Measurements from ENCODE around the gene EPHA6.

The EPHA6 gene

GRCh38 chr3:97235179-97235578, 420.8 kb downstream of the EPHA6 start:
- no peak overlapping the region for H3K27ac ChIP-seq (ENCODE audit: low read depth, low read length)
- H3K4me3 ChIP-seq (ENCODE audit: low read depth, low read length) = no peak overlapping the region
- H3K27me3 ChIP-seq (ENCODE audit: control insufficient read depth, insufficient read depth, low read length) = no peaks in the 10 kb centered on the region
- H3K9me3 ChIP-seq (ENCODE audit: control insufficient read depth, insufficient read depth, low read length) = no peaks in the 10 kb centered on the region
- H3K36me3 ChIP-seq (ENCODE audit: control insufficient read depth, insufficient read depth, low read length) = no peaks in the 10 kb centered on the region
- H3K9ac ChIP-seq (ENCODE audit: low read depth, low read length) = no peak overlapping the region
- peaks cover 2% of the 10 kb centered on the region; the same call in 1 of the 2 replicates for H3K4me1 ChIP-seq (ENCODE audit: control insufficient read depth, insufficient read depth, low read length)

GRCh38 chr3:97235611-97236315, 421.4 kb downstream of the EPHA6 start:
- Histone ChIP-seq H3K9me3 (ENCODE audit: control insufficient read depth, insufficient read depth, low read length) (no peaks in the 10 kb centered on the region), H3K4me1 (ENCODE audit: control insufficient read depth, insufficient read depth, low read length) (peaks cover 2% of the 10 kb centered on the region; the same call in 1 of the 2 replicates), H3K9ac (ENCODE audit: low read depth, low read length) (no peak overlapping the region), H3K27ac (ENCODE audit: low read depth, low read length) (no peak overlapping the region), H3K27me3 (ENCODE audit: control insufficient read depth, insufficient read depth, low read length) (no peaks in the 10 kb centered on the region), H3K4me3 (ENCODE audit: low read depth, low read length) (no peak overlapping the region), H3K36me3 (ENCODE audit: control insufficient read depth, insufficient read depth, low read length) (no peaks in the 10 kb centered on the region)

- no peak overlapping the region for H3K4me3 ChIP-seq (ENCODE audit: low read depth, low read length)
- H3K9ac ChIP-seq (ENCODE audit: low read depth, low read length) = no peak overlapping the region
- no peaks in the 10 kb centered on the region for H3K27me3 ChIP-seq (ENCODE audit: control insufficient read depth, insufficient read depth, low read length)
- H3K27ac ChIP-seq (ENCODE audit: low read depth, low read length) = no peak overlapping the region
- H3K9me3 ChIP-seq (ENCODE audit: control insufficient read depth, insufficient read depth, low read length) = no peaks in the 10 kb centered on the region
- H3K36me3 ChIP-seq (ENCODE audit: control insufficient read depth, insufficient read depth, low read length) = no peaks in the 10 kb centered on the region
- H3K4me1 ChIP-seq (ENCODE audit: control insufficient read depth, insufficient read depth, low read length) = peaks cover 2% of the 10 kb centered on the region; the same call in 1 of the 2 replicates
These were observed 427.0 kb downstream of the EPHA6 start for GRCh38 chr3:97241417-97241816.

DNA sequence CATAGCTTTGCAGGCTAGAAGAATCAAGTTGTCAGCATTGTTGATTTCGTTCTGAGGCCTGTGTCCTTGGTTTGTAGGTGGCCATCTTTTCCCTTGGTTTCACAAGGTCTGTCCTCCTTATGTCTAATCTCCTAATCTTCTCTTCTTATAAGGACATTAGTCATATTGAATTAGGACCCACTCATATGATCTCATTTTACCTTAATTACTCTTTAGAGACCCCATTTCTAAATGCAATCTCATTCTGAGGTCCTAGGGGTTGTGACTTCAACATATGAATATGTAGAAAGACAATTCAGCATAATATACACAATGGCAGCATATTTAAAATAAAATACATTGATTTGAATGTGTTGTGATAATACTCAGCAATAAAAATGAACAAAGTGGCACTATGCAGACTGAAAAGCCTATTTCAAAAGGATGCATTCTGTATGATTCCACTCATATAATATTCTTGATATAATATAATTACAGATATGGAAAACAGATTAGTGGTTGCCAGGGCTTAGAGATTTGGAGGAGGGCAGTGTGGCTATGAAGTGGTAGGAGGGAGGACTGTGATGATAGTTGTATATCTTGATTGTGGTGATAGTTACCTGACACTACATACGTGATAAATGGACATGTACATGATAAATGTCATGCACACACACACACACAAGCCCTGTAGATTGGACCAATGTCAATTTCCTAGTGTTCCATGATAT, 431.0 kb downstream of the EPHA6 start:
- no peaks in the 10 kb centered on the region for H3K9me3 ChIP-seq (ENCODE audit: control insufficient read depth, insufficient read depth, low read length)
- no peak overlapping the region for H3K4me3 ChIP-seq (ENCODE audit: low read depth, low read length)
- H3K27ac ChIP-seq (ENCODE audit: low read depth, low read length) = no peak overlapping the region
- H3K9ac ChIP-seq (ENCODE audit: low read depth, low read length) = no peak overlapping the region
- no peaks in the 10 kb centered on the region for H3K4me1 ChIP-seq (ENCODE audit: control insufficient read depth, insufficient read depth, low read length)
- no peaks in the 10 kb centered on the region for H3K36me3 ChIP-seq (ENCODE audit: control insufficient read depth, insufficient read depth, low read length)
- no peaks in the 10 kb centered on the region for H3K27me3 ChIP-seq (ENCODE audit: control insufficient read depth, insufficient read depth, low read length)

GRCh38 chr3:97256060-97256459, 441.7 kb downstream of the EPHA6 start:
- no peaks in the 10 kb centered on the region for H3K9me3 ChIP-seq (ENCODE audit: control insufficient read depth, insufficient read depth, low read length)
- no peak overlapping the region for H3K4me3 ChIP-seq (ENCODE audit: low read depth, low read length)
- no peaks in the 10 kb centered on the region for H3K27me3 ChIP-seq (ENCODE audit: control insufficient read depth, insufficient read depth, low read length)
- H3K9ac ChIP-seq (ENCODE audit: low read depth, low read length) = no peak overlapping the region
- H3K36me3 ChIP-seq (ENCODE audit: control insufficient read depth, insufficient read depth, low read length) = no peaks in the 10 kb centered on the region
- peaks cover 9% of the 10 kb centered on the region for H3K4me1 ChIP-seq (ENCODE audit: control insufficient read depth, insufficient read depth, low read length)
- no peak overlapping the region for H3K27ac ChIP-seq (ENCODE audit: low read depth, low read length)

DNA sequence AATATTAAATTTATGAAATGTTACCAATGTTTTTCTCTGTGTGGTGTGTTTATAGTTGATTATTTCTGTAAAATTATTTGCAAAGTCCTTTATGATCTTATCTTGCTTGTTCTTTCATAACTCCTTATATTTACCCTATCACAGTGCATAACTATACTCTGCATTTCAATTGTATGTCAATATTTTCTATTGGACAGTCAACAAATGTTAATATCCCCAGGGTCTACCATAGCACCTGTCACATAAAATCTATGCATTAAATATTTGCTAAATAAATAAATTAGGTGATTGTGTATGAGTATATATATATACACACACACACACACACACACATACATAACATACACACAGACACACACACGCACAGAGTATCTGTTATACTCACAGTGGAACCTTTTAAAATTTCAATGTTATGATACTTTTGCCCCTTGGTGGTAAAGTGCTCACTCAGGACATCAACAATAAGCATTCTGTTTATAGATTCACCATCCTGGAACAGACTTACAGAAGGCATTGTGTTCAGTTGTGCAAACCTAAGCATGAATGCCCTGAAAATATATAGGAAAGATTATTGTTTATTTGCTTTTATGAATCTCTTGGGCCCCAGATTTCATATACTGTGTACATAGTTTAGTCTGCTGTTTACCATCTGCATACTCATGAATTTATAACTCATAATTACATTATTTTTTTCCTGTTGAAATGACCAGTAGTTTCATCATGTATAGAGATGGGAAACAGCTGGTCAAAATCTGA, 443.7 kb downstream of the EPHA6 start:
- Histone ChIP-seq H3K36me3 (ENCODE audit: control insufficient read depth, insufficient read depth, low read length) (no peaks in the 10 kb centered on the region), H3K4me3 (ENCODE audit: low read depth, low read length) (no peak overlapping the region), H3K27me3 (ENCODE audit: control insufficient read depth, insufficient read depth, low read length) (no peaks in the 10 kb centered on the region), H3K27ac (ENCODE audit: low read depth, low read length) (no peak overlapping the region), H3K4me1 (ENCODE audit: control insufficient read depth, insufficient read depth, low read length) (peaks cover 20% of the 10 kb centered on the region), H3K9me3 (ENCODE audit: control insufficient read depth, insufficient read depth, low read length) (no peaks in the 10 kb centered on the region), H3K9ac (ENCODE audit: low read depth, low read length) (no peak overlapping the region)

DNA sequence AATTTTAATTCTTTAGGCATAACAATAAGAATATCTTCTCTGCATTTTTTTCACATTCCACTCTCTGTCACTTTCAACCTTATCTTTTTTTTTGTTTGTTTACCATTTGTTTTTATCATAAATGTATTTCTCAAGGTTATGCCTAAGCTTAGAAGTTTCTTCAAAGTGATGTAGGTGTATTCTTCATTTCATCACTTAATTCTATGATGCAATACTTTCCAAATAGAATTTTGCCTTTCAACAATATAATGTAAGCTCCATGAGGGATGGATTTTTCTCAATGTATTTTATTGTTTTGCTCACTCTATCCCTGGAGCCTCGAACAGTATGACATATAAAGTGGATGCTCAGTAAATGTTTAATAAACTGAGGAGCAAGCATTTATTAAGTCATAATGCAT, 444.9 kb downstream of the EPHA6 start:
- no peak overlapping the region for H3K27ac ChIP-seq (ENCODE audit: low read depth, low read length)
- H3K9me3 ChIP-seq (ENCODE audit: control insufficient read depth, insufficient read depth, low read length) = no peaks in the 10 kb centered on the region
- no peaks in the 10 kb centered on the region for H3K36me3 ChIP-seq (ENCODE audit: control insufficient read depth, insufficient read depth, low read length)
- H3K4me1 ChIP-seq (ENCODE audit: control insufficient read depth, insufficient read depth, low read length) = peaks cover 20% of the 10 kb centered on the region
- no peak overlapping the region for H3K9ac ChIP-seq (ENCODE audit: low read depth, low read length)
- H3K27me3 ChIP-seq (ENCODE audit: control insufficient read depth, insufficient read depth, low read length) = no peaks in the 10 kb centered on the region
- H3K4me3 ChIP-seq (ENCODE audit: low read depth, low read length) = no peak overlapping the region

GRCh38 chr3:97264180-97264579, 449.8 kb downstream of the EPHA6 start:
- Histone ChIP-seq H3K9ac (ENCODE audit: low read depth, low read length) (no peak overlapping the region), H3K4me3 (ENCODE audit: low read depth, low read length) (no peak overlapping the region), H3K4me1 (ENCODE audit: control insufficient read depth, insufficient read depth, low read length) (peaks cover 40% of the 10 kb centered on the region), H3K36me3 (ENCODE audit: control insufficient read depth, insufficient read depth, low read length) (no peaks in the 10 kb centered on the region), H3K27me3 (ENCODE audit: control insufficient read depth, insufficient read depth, low read length) (no peaks in the 10 kb centered on the region), H3K9me3 (ENCODE audit: control insufficient read depth, insufficient read depth, low read length) (no peaks in the 10 kb centered on the region), H3K27ac (ENCODE audit: low read depth, low read length) (no peak overlapping the region)

- peaks cover 52% of the 10 kb centered on the region for H3K4me1 ChIP-seq (ENCODE audit: control insufficient read depth, insufficient read depth, low read length)
- H3K36me3 ChIP-seq (ENCODE audit: control insufficient read depth, insufficient read depth, low read length) = no peaks in the 10 kb centered on the region
- no peak overlapping the region for H3K9ac ChIP-seq (ENCODE audit: low read depth, low read length)
- H3K27me3 ChIP-seq (ENCODE audit: control insufficient read depth, insufficient read depth, low read length) = no peaks in the 10 kb centered on the region
- no peak overlapping the region for H3K27ac ChIP-seq (ENCODE audit: low read depth, low read length)
- H3K4me3 ChIP-seq (ENCODE audit: low read depth, low read length) = no peak overlapping the region
- no peaks in the 10 kb centered on the region for H3K9me3 ChIP-seq (ENCODE audit: control insufficient read depth, insufficient read depth, low read length)
These were observed 451.0 kb downstream of the EPHA6 start for GRCh38 chr3:97265237-97266005.

GRCh38 chr3:97269202-97269601, 454.8 kb downstream of the EPHA6 start:
- Histone ChIP-seq H3K4me1 (ENCODE audit: control insufficient read depth, insufficient read depth, low read length) (peaks cover 42% of the 10 kb centered on the region), H3K27me3 (ENCODE audit: control insufficient read depth, insufficient read depth, low read length) (no peaks in the 10 kb centered on the region), H3K4me3 (ENCODE audit: low read depth, low read length) (0 out of 2 replicates have a peak overlapping the region, but pooled peaks have one; percentile 24), H3K9me3 (ENCODE audit: control insufficient read depth, insufficient read depth, low read length) (no peaks in the 10 kb centered on the region), H3K27ac (ENCODE audit: low read depth, low read length) (peak overlapping the region; percentile 79), H3K9ac (ENCODE audit: low read depth, low read length) (no peak overlapping the region), H3K36me3 (ENCODE audit: control insufficient read depth, insufficient read depth, low read length) (no peaks in the 10 kb centered on the region)
